Right lung (tissue), 5 donors: Measurements from ENCODE around the gene IFIT3. TPM values are rescaled to one million over a fixed set of nuclear protein-coding genes. Genes with fewer than 3 reads are reported as not detected.

Source experiments
- DNase-seq, 2 donors: peaks; one replicate each; pipeline ENCODE4 v3.0.0-alpha.2; 2013
- polyA plus RNA-seq, 5 donors: library from polyadenylated mRNA; unstranded; fragments of 120-200 nt; gene quantifications; one replicate each; pipeline versions ENCODE4 v1.2.1 to v1.2.3, GENCODE V29; 2013; ENCODE audit warnings: inconsistent platforms in 1 of 5, low replicate concordance in 1 of 5; ENCODE audit not compliant: insufficient read length in 5 of 5, insufficient read depth in 1 of 5

The IFIT3 gene
- polyA plus RNA-seq, 5 donors: 11.6 to 18.4 (median 14.1) TPM

DNA sequence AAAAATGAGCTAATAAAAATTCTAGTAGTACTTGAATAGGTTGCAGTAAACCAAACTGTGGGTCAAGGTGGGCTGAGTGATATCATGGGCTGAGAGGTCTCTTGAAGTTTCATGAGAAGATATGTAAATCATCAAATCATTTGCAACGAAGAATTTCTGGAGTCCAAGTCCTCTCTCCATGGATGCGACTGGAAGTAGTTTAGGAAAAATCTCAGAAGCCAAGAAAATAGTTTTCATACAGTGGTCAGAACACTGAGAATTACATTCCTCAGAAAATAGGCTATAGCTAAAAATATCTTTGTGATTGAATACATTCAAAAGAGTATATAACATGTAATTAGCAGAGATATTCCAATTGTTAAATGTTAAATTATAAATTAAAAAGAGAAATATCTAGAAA lies 61.0 kb downstream of the IFIT3 start:
- DNase-seq: no peak

DNA sequence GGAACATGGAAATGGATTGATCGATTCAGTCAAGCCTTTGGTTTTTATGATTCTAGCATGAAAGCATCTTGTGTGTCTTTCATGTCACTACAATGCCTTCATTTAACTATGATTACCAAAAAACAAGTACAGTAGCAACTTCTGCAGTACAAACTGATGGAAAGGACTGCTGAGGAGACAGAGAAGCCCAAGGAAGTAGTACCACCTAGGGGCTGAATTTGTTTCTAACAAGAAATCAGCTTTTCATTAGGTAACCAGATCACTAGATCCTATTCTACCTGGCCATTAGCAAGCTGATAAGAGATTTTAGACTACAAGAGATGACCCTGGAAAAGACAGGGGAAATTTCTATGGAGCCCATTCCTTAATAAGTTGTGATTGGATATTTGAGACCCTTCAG lies 61.5 kb downstream of the IFIT3 start:
- no peak for DNase-seq

Other genes with a start within 250 kb of the IFIT3 start
- under 1 TPM; 0.10 to 0.22 (median 0.21) TPM for gene CH25H, start 120.7 kb upstream of the IFIT3 start, polyA plus RNA-seq
- gene LIPA, start 76.2 kb upstream of the IFIT3 start, polyA plus RNA-seq: 10 to 100 TPM; 49.9 to 74.3 (median 62.6) TPM
- 10 to 100 TPM in 4 of 5 donors, 1 to 10 TPM in 1; 8.3 to 15.4 (median 14.0) TPM for gene IFIT2, start 26.0 kb upstream of the IFIT3 start, polyA plus RNA-seq
- 1 to 10 TPM in 1 of 5 donors, under 1 TPM in 4; 0.13 to 1.1 (median 0.51) TPM for gene IFIT1B, start 50.1 kb downstream of the IFIT3 start, polyA plus RNA-seq
- gene IFIT1, start 64.6 kb downstream of the IFIT3 start, polyA plus RNA-seq: 10 to 100 TPM; 12.5 to 23.3 (median 20.9) TPM
- gene IFIT5, start 86.6 kb downstream of the IFIT3 start, polyA plus RNA-seq: 10 to 100 TPM; 14.9 to 22.5 (median 16.5) TPM
- 1 to 10 TPM in 4 of 5 donors, under 1 TPM in 1; 0.87 to 1.6 (median 1.5) TPM for gene SLC16A12, start 207.6 kb downstream of the IFIT3 start, polyA plus RNA-seq